H9 (cell line): ENCODE results near the gene USP37. TPM values are rescaled to one million over a fixed set of nuclear protein-coding genes. Genes with fewer than 3 reads are reported as not detected.
A peak's percentile ranks its signal among the peaks of the same experiment; 100 is the strongest.

Source experiments
- DNase-seq: peaks from one replicate; pipeline ENCODE4 v3.0.0-alpha.2; 2017
- H2AFZ ChIP-seq: one replicate; pipeline ENCODE4 v1.6.1; 2013; ENCODE audit warnings: mild to moderate bottlenecking, low read length, control low read depth, moderate library complexity
- H2AK5ac ChIP-seq: 2 replicates; pipeline ENCODE4 v1.6.1; 2013; ENCODE audit warnings: low read length, control low read depth, mixed read lengths; ENCODE audit not compliant: insufficient read length
- H2BK120ac ChIP-seq: one replicate; pipeline ENCODE4 v1.6.1; 2013; ENCODE audit warnings: low read depth, mild to moderate bottlenecking, low read length, control low read depth, inconsistent platforms; ENCODE audit not compliant: poor library complexity, severe bottlenecking
- H2BK12ac ChIP-seq: 2 replicates; pipeline ENCODE4 v1.6.1; 2013; ENCODE audit warnings: low read length, control low read depth, mixed read lengths, low read depth; ENCODE audit not compliant: insufficient read length
- H2BK15ac ChIP-seq: 2 replicates; pipeline ENCODE4 v1.6.1; 2013; ENCODE audit warnings: low read depth, low read length, control low read depth
- H2BK20ac ChIP-seq: one replicate; pipeline ENCODE4 v1.6.1; 2013; ENCODE audit warnings: low read depth, mild to moderate bottlenecking, low read length, control low read depth, inconsistent platforms; ENCODE audit not compliant: poor library complexity, severe bottlenecking
- H2BK5ac ChIP-seq: 2 replicates; pipeline ENCODE4 v1.6.1; 2013; ENCODE audit warnings: low read length, control low read depth, mixed read lengths; ENCODE audit not compliant: insufficient read length
- H3K14ac ChIP-seq: 2 replicates; pipeline ENCODE4 v1.6.1; 2013; ENCODE audit warnings: low read length, control low read depth; ENCODE audit not compliant: insufficient read depth
- H3K18ac ChIP-seq: 2 replicates; pipeline ENCODE4 v1.6.1; 2013; ENCODE audit warnings: low read depth, mild to moderate bottlenecking, mixed read lengths, low read length, control low read depth; ENCODE audit not compliant: insufficient read length
- H3K23ac ChIP-seq: 2 replicates; pipeline ENCODE4 v1.6.1; 2013; ENCODE audit warnings: low read length, control low read depth, mixed read lengths, low read depth; ENCODE audit not compliant: insufficient read length
- H3K23me2 ChIP-seq: 2 replicates; pipeline ENCODE4 v1.6.1; 2013; ENCODE audit warnings: low read depth, mild to moderate bottlenecking, mixed read lengths, low read length, control low read depth; ENCODE audit not compliant: insufficient read length, poor library complexity, severe bottlenecking
- H3K27ac ChIP-seq: 2 replicates; pipeline ENCODE4 v1.5.1; 2013; ENCODE audit warnings: low read length, control low read depth, mixed read lengths, low read depth; ENCODE audit not compliant: insufficient read length
- H3K27me3 ChIP-seq: 2 replicates; pipeline ENCODE4 v1.6.1; 2013; ENCODE audit warnings: low read length, control low read depth, inconsistent platforms; ENCODE audit not compliant: insufficient read depth
- H3K4ac ChIP-seq: 2 replicates; pipeline ENCODE4 v1.6.1; 2013; ENCODE audit warnings: low read depth, mild to moderate bottlenecking, control low read depth, inconsistent platforms, low read length, moderate library complexity
- H3K4me1 ChIP-seq: 2 replicates; pipeline ENCODE4 v1.6.1; 2013; ENCODE audit warnings: low read length, control low read depth, inconsistent platforms; ENCODE audit not compliant: insufficient read depth
- H3K4me2 ChIP-seq: 2 replicates; pipeline ENCODE4 v1.6.1; 2013; ENCODE audit warnings: low read length, control low read depth, mixed read lengths; ENCODE audit not compliant: insufficient read length, insufficient read depth
- H3K56ac ChIP-seq: 2 replicates; pipeline ENCODE4 v1.6.1; 2013; ENCODE audit warnings: low read depth, mild to moderate bottlenecking, mixed read lengths, low read length, control low read depth; ENCODE audit not compliant: insufficient read length
- H3K79me1 ChIP-seq: 2 replicates; pipeline ENCODE4 v1.6.1; 2013; ENCODE audit warnings: low read depth, mild to moderate bottlenecking, moderate library complexity, low read length, control low read depth, inconsistent platforms; ENCODE audit not compliant: insufficient read depth, poor library complexity, severe bottlenecking
- H3K79me2 ChIP-seq: 2 replicates; pipeline ENCODE4 v1.6.1; 2013; ENCODE audit warnings: low read length, control low read depth, inconsistent platforms; ENCODE audit not compliant: insufficient read depth
- H3K9ac ChIP-seq: 2 replicates; pipeline ENCODE4 v1.6.1; 2013; ENCODE audit warnings: low read length, control low read depth, mixed read lengths; ENCODE audit not compliant: insufficient read length; ENCODE audit errors: extremely low read depth
- H3K9me3 ChIP-seq: one replicate; pipeline ENCODE4 v1.6.1; 2013; ENCODE audit warnings: low read depth, low read length, inconsistent platforms; ENCODE audit not compliant: control insufficient read depth
- H3T11ph ChIP-seq: one replicate; pipeline ENCODE4 v1.6.1; 2013; ENCODE audit warnings: mild to moderate bottlenecking, low read length, control low read depth, inconsistent platforms
- H4K20me1 ChIP-seq: one replicate; pipeline ENCODE4 v1.6.1; 2013; ENCODE audit not compliant: control insufficient read depth, insufficient read length, insufficient read depth
- H4K5ac ChIP-seq: 2 replicates; pipeline ENCODE4 v1.6.1; 2013; ENCODE audit warnings: low read depth, mild to moderate bottlenecking, mixed read lengths, low read length, control low read depth; ENCODE audit not compliant: insufficient read length
- H4K8ac ChIP-seq: replicated peaks from 2 replicates; pipeline ENCODE4 v1.6.1; 2013; ENCODE audit warnings: low read length, control low read depth, mixed read lengths, low read depth; ENCODE audit not compliant: insufficient read length
- H4K91ac ChIP-seq: 2 replicates; pipeline ENCODE4 v1.6.1; 2013; ENCODE audit warnings: low read depth, mild to moderate bottlenecking, moderate library complexity, mixed read lengths, low read length, control low read depth; ENCODE audit not compliant: insufficient read length
- H3K27ac Mint-ChIP-seq, 3 experiments: 2 replicates in 2 of 3; 3 replicates in 1 of 3; pipeline ENCODE4 v1.8.0; 2020 to 2021; ENCODE audit warnings: mixed read lengths in 3 of 3, mild to moderate bottlenecking in 1 of 3, moderate library complexity in 1 of 3
- H3K27me3 Mint-ChIP-seq: 2 replicates; pipeline ENCODE4 v1.8.0; 2021; ENCODE audit warnings: low read depth, mild to moderate bottlenecking, moderate library complexity, mixed read lengths
- H3K36me3 Mint-ChIP-seq, 3 experiments: 2 replicates in 2 of 3; 3 replicates in 1 of 3; pipeline ENCODE4 v1.8.0; 2020 to 2021; ENCODE audit warnings: low read depth in 3 of 3, mixed read lengths in 3 of 3; ENCODE audit not compliant: insufficient read depth in 1 of 3
- H3K4me1 Mint-ChIP-seq, 2 experiments: 2 replicates each; pipeline ENCODE4 v1.8.0; 2020; ENCODE audit warnings: mixed read lengths in 2 of 2
- H3K4me3 Mint-ChIP-seq, 2 experiments: 2 replicates in 1 of 2; 3 replicates in 1 of 2; pipeline ENCODE4 v1.8.0; 2020 to 2021; ENCODE audit warnings: mild to moderate bottlenecking in 2 of 2, mixed read lengths in 2 of 2, moderate library complexity in 1 of 2
- H3K9me3 Mint-ChIP-seq, 2 experiments: 2 replicates in 1 of 2; 3 replicates in 1 of 2; pipeline ENCODE4 v1.8.0; 2020; ENCODE audit warnings: mild to moderate bottlenecking in 2 of 2, mixed read lengths in 2 of 2, moderate library complexity in 1 of 2
- WGBS: extraction: QIAGEN DNeasy Blood & Tissue Kit; methylation state at CpG from one replicate; pipeline ENCODE4 v1.1.7; 2013; ENCODE audit warnings: missing lambda C conversion rate, low lambda C conversion rate, mixed read lengths; ENCODE audit not compliant: insufficient read length; ENCODE audit errors: extremely low coverage; 5-methylcytosine and 5-hydroxymethylcytosine counted together
- total RNA-seq: library from RNA; stranded (reverse); gene quantifications from 2 replicates; pipeline ENCODE4 v1.2.1, GENCODE V29; 2021
- TF ChIP-seq, protein P1 (sequence below): fragments of 200-600 bp; sonication (generic); conservative IDR thresholded peaks from 3 replicates; pipeline ENCODE4 v1.8.0; 2021; ENCODE audit warnings: antibody characterized with exemption, mild to moderate bottlenecking

Gene USP37
- total RNA-seq, 1 experiment from 2014 or later: 34.9 TPM

DNA sequence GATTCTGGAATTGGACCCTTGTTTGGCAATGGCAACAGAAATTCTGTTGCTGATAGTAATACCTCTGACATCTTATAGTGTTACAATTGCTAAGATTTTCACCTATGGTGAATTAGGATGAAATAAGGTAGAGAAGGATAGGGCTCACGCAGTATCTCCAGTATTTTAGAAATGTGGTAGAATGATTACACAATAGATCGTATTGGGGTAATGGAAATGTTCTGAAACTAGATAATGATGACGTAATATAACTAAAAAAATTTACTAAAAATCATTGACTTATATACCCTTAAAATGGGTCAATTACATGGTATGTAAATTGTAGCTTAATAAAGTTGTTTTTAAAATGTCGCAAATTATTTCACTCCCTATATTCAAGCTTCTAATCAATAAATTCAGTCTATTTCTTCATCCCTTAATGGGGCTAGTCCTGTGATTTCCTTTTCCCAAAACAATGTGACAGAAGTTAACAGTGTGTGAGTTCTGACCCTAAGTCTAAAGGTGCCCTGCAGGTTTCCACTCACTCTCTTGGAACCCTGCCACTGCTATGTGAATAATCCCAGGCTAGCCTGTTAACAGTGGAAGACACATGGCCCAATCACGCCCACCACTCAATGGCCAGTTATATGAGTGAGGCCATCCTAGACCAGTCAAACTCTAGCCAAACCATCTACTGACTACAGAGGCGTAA lies 31.2 kb downstream of the USP37 start:
- Histone ChIP-seq H4K91ac (no peak overlapping the region), H3K18ac (no peak overlapping the region), H2BK12ac (no peak overlapping the region), H3K27ac (no peak overlapping the region), H2AK5ac (no peak overlapping the region), H3K27me3 (no peaks in the 10 kb centered on the region), H2BK15ac (no peak overlapping the region), H3K79me1 (no peaks in the 10 kb centered on the region), H3K4me2 (no peak overlapping the region), H4K5ac (no peak overlapping the region), H2BK5ac (no peak overlapping the region), H3K56ac (no peak overlapping the region), H3K4me1 (no peaks in the 10 kb centered on the region), H3K14ac (no peak overlapping the region), H2BK20ac (no peak overlapping the region), H4K8ac (no peak overlapping the region), H3K23ac (no peak overlapping the region), H3T11ph (no peak overlapping the region), H4K20me1 (no peaks in the 10 kb centered on the region), H2AFZ (no peak overlapping the region), H2BK120ac (no peak overlapping the region), H3K79me2 (no peaks in the 10 kb centered on the region), H3K4ac (no peak overlapping the region), H3K23me2 (no peaks in the 10 kb centered on the region), H3K9ac (no peak overlapping the region), H3K9me3 (no peaks in the 10 kb centered on the region)
- WGBS: no CpG with 5 or more reads among the region's 6 CpGs
- no peaks in the 10 kb centered on the region for H3K9me3 Mint-ChIP-seq
- H3K4me1 Mint-ChIP-seq: no peaks in the 10 kb centered on the region
- DNase-seq: no peak
- H3K27ac Mint-ChIP-seq: 0 out of 7 replicates have a peak overlapping the region, but pooled peaks of 1 of the 3 experiments have one; percentile 58
- no peak overlapping the region for H3K4me3 Mint-ChIP-seq
- peaks cover 5 to 73% (median 53%) of the 10 kb centered on the region in 3 experiments; a peak in 6 of 7 replicates for H3K36me3 Mint-ChIP-seq
- TF ChIP-seq, protein P1, sequence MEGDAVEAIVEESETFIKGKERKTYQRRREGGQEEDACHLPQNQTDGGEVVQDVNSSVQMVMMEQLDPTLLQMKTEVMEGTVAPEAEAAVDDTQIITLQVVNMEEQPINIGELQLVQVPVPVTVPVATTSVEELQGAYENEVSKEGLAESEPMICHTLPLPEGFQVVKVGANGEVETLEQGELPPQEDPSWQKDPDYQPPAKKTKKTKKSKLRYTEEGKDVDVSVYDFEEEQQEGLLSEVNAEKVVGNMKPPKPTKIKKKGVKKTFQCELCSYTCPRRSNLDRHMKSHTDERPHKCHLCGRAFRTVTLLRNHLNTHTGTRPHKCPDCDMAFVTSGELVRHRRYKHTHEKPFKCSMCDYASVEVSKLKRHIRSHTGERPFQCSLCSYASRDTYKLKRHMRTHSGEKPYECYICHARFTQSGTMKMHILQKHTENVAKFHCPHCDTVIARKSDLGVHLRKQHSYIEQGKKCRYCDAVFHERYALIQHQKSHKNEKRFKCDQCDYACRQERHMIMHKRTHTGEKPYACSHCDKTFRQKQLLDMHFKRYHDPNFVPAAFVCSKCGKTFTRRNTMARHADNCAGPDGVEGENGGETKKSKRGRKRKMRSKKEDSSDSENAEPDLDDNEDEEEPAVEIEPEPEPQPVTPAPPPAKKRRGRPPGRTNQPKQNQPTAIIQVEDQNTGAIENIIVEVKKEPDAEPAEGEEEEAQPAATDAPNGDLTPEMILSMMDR: no peak
- H3K27me3 Mint-ChIP-seq: no peaks in the 10 kb centered on the region
